ENCODE results near the gene PKLR.
"Not testable (repeated sequence)": the region's sequence is repeated elsewhere in the genome, so short reads cannot be mapped to it uniquely, and the experiment has no call there.

The PKLR gene

GRCh38 chr1:155301342-155301841, at the start of gene PKLR:
Gene PKLR (minus strand): TSS chr1:155301438. CDS start chr1:155301395, 43 bp downstream.
- no peak for DNase-seq

- no peak for DNase-seq
Measured at GRCh38 chr1:155342842-155343241, 41.6 kb upstream of the PKLR start.

GRCh38 chr1:155339515-155340097, 38.4 kb upstream of the PKLR start:
- DNase-seq: no peak

GRCh38 chr1:155334962-155335361, 33.7 kb upstream of the PKLR start:
- DNase-seq: no peak

- no peak for DNase-seq
Measured at GRCh38 chr1:155329980-155330598, 28.9 kb upstream of the PKLR start.

GRCh38 chr1:155328856-155329255, 27.6 kb upstream of the PKLR start:
- DNase-seq: not testable (repeated sequence)

- no peak for DNase-seq
Measured at GRCh38 chr1:155327981-155328380, 26.7 kb upstream of the PKLR start.

GRCh38 chr1:155326631-155327037, 25.4 kb upstream of the PKLR start:
- DNase-seq: no peak

GRCh38 chr1:155326020-155326526, 24.8 kb upstream of the PKLR start:
- no peak for DNase-seq

- no peak for DNase-seq
Measured at GRCh38 chr1:155325603-155325893, 24.3 kb upstream of the PKLR start.

- peak; percentile 39 for DNase-seq
Measured at GRCh38 chr1:155324717-155325602, 23.7 kb upstream of the PKLR start.

- peak; percentile 94 for DNase-seq
Measured at GRCh38 chr1:155324037-155324716, 22.9 kb upstream of the PKLR start.

GRCh38 chr1:155323729-155324036, 22.4 kb upstream of the PKLR start:
- DNase-seq: peak; percentile 45

- peak; percentile 85 for DNase-seq
Measured at GRCh38 chr1:155322953-155323728, 21.9 kb upstream of the PKLR start.

GRCh38 chr1:155322571-155322952, 21.3 kb upstream of the PKLR start:
- no peak for DNase-seq

GRCh38 chr1:155321639-155322503, 20.6 kb upstream of the PKLR start:
- no peak for DNase-seq

GRCh38 chr1:155320661-155321617, 19.7 kb upstream of the PKLR start, which contains the start of gene RUSC1:
Gene RUSC1 (plus strand): TSS chr1:155320894. CDS start chr1:155321774, 880 bp downstream.
- DNase-seq: peak; percentile 74

GRCh38 chr1:155320252-155320651, 19.0 kb upstream of the PKLR start:
- DNase-seq: no peak

- DNase-seq: no peak
Measured at GRCh38 chr1:155319536-155319935, 18.3 kb upstream of the PKLR start.

GRCh38 chr1:155318082-155318481, 16.8 kb upstream of the PKLR start:
- no peak for DNase-seq

All from NCI-H187 treated with DMSO at 0.1 percent for 48 hours (cell line).